Measurements from ENCODE around the gene PRAMEF33.
"Not testable (repeated sequence)": the region's sequence is repeated elsewhere in the genome, so short reads cannot be mapped to it uniquely, and the experiment has no call there.

- not testable (repeated sequence) for TF ChIP-seq MAX (IDR thresholded peaks at IDR 0.05; ENCODE audit: low read depth); RAD21 (IDR thresholded peaks at IDR 0.05; ENCODE audit: low read length); USF2 (IDR thresholded peaks at IDR 0.05; ENCODE audit: borderline replicate concordance, low read depth, low read length); USF1 (IDR thresholded peaks at IDR 0.05; ENCODE audit: borderline replicate concordance, low read depth); REST (IDR thresholded peaks at IDR 0.05; ENCODE audit: low read depth, low read length); JUND (IDR thresholded peaks at IDR 0.05); POLR2AphosphoS5 (IDR thresholded peaks at IDR 0.05; ENCODE audit: low read depth, low read length); EP300 (IDR thresholded peaks at IDR 0.05; ENCODE audit: borderline replicate concordance in 1 of 2, low read depth in 1 of 2, low read length in 1 of 2); CTCF (IDR thresholded peaks at IDR 0.05); FOSL2 (IDR thresholded peaks at IDR 0.05; ENCODE audit: borderline replicate concordance, low read depth); ELF1 (IDR thresholded peaks at IDR 0.05); TAF1 (IDR thresholded peaks at IDR 0.05; ENCODE audit: borderline replicate concordance, low read depth, low read length); MEF2A (IDR thresholded peaks at IDR 0.05; ENCODE audit: borderline replicate concordance, low read depth)
These were observed 49.4 kb upstream of the PRAMEF33 start, which contains the start of gene PRAMEF5 for GRCh38 chr1:13253898-13254297.
